ENCODE measurements around the gene CACNA1E.

CACNA1E gene

DNA sequence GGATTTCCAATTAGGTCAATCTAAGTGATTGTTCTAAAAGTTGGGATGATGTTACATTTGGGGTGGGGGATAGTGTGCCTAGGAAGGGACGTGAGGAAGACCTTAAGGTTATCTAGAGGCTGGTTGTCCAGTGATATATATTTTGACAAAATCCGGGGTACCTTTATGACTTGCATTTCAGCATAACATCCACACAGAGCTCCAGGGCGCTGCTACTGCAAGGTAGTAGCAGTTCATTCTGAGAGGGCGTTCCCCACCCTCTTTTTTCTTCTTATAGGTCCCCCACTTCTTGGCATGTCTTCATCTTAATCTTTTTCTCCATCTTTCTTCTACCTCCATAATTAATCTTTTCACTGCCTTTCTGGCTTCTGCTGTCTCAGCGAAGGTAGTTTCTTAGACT, 161.9 kb downstream of the CACNA1E start:
- no peak for DNase-seq

DNA sequence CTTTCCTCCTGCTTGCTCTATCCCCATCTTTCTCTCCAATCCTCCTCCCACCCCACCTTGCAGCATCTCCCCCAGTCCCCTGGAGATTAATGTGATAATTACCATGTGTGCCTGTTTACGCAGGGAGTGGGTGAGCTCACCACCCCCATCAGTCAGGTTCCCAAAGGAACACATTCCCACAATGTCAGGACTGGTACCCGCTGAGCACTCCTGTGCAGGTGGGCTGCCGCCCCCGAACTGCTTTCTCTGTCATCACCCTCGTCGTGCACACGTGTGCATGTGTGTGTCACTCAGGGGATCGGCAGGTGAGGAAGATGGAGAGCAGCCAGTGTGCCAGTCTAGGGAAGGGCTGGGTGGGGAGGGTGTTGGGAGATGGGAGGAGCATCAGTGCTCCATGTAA, 163.4 kb downstream of the CACNA1E start:
- no peak for DNase-seq

DNA sequence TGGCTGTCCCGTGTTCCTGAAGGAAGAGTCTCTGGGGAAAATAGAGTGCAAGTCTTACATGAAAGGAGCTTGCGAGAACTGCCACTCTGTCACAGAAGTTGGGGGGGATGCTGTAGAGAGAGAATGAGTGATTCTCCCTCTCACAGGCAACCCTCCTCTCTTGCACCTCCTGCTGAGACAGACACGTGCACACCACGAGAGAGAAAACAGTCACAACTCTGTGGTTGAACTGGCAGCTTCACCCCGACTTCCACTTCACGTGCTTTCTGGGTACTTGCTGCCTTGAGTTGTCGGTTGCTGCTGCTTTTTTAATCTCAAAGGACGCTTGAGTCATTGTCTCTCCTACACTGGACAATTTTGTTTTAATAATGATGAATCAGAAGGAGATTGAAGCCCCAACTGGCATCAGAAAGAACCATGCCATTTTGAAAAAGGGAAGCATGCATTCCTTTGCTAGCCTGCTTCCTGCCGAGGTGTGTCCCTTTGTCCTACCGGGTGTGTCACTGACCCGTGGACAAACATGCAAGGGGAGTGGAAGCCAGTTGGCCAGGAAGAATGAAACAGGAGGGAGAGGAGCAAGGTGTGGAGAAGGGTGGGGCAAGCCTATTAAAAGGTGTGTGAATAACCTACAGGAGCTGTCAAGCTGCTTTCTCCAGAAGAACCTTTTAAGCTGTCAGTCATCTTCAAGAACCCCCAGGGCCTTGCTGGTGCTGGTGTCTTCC, 164.2 kb downstream of the CACNA1E start:
- no peak for DNase-seq

DNA sequence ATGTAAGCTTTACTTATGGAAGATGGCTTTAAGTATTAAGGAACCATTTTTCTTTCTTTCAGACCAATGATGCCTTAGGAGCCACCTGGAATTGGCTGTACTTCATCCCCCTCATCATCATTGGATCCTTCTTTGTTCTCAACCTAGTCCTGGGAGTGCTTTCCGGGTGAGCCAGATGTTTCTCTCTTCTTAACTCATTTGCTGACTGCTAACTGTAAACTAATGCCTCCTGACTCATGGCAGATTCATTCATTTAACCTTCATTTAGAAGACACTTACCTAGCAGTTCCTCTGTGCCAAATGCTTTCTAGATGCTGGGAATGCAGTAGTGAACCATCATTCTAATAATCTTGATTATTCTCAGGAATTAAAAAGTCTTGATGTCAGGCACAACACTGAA, 168.0 kb downstream of the CACNA1E start:
- DNase-seq = no peak

DNA sequence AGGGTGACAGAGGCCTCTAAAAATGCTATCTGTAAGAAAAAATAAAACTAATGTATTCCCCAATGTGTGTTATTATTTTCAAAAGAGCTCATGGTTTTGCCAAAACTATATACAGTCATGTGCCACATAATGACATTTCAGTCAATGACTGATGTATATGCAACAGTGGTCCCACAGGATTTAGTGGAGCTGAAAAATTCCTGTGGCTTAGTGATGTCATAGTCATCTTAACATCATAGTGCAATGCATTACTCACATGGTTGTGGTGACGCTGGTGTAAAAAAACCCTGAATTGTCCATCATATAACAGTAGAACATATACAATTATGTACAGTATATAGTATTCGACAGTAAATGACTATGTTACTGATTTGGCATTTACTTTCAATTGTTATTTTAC, 172.4 kb downstream of the CACNA1E start:
- no peak for DNase-seq

DNA sequence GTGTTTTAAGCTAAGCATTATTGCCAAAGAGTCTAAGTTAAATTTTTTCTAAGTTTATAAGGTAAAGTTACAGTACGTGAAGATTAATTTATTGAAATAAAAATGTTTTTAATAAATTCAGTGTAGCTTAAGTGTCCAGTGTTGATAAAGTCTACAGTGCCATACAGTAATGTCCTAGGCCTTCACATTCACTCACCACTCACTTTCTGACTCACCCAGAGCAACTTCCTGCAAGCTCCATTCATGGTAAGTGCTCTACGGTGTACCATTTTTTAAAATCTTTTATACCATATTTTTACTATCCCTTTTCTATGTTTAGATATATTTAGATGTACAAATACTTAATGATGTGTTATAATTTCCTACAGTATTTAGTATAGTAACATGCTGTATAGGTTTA, 173.2 kb downstream of the CACNA1E start:
- DNase-seq = no peak

DNA sequence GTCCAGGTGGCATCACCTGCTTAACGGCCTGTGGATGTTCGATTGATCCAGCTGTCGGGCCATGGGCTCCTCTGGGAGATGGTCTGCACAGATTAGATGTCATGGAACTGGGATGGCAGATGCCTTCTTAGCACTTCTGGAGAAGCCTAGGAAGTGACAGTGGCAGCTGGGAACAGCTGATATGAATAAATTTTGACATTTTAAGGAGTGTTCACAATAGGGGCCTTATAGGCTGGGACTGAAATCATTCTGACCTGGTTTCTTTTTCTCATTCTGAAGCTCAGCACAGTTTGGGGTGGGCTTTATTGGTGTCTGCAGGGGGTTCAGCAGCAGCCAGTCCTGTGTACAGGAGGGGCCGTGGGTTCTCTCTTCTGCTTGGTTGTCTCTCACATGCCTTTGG, 175.3 kb downstream of the CACNA1E start:
- no peak for DNase-seq

DNA sequence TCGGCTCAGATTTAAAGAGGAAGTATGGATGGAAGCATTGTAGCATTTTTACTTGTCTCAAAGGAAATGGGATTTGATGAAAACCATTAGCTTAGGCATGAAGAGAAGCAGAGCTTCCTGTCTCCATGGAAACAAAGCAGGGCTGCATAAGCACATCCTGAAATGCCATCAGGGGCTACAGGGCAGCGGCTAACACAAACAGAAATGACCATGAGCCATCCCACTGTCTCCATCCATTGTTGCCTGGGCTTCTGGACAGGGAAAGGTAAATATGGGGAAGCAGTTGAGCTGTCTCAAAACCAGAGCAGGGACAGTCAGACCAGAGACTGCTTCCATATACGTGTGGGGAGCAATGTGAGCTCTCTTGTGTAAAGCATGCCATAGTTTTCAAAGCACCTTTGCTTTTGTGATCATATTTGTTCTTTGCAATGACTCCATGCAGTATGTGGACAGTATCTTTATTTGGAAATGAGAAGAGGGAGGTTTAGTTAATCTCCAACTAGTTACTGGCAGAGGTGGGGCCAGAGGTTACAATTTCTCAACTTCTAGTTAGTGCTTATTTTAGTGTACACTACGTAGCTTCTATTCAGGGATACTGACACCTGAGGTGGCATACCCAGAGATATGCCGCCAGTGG, 176.1 kb downstream of the CACNA1E start:
- DNase-seq = no peak

DNA sequence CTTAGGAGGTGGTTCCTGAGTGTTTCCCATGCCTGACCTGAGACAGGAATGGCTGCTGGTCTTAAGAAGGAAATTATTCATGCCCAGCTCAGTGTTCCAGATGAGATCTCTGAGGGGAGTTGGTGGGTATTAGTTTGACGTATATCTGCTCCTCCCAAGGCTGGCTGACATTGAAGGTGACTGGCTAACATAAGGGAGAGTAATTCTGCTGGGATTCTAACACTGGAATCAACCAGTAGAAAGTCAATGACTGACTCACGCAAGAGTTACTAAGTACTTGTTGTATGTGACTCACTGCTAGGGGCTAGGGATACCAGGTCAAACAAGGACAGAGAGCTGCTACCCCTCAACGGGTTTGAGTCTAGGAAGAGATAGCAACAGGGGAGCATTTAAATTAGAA, 177.3 kb downstream of the CACNA1E start:
- DNase-seq = no peak

DNA sequence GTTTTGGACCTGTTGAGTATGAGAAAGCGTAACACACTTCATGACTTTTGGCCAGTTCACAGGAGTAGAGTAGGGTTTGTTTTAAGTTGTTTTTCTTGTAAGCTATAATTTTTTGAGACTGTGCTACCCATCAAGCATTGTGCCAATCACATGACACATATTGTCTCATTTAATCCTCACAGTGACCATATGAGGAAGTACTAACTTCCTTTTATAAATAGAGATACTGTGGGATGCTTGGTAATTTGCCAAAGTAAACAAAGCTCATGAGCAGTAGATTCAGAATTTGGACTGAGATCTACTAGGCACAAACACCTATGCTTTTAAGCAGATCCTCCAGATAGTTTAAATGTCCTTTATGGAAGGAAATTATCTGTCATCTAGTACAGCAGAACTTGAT, 178.3 kb downstream of the CACNA1E start:
- DNase-seq = no peak

DNA sequence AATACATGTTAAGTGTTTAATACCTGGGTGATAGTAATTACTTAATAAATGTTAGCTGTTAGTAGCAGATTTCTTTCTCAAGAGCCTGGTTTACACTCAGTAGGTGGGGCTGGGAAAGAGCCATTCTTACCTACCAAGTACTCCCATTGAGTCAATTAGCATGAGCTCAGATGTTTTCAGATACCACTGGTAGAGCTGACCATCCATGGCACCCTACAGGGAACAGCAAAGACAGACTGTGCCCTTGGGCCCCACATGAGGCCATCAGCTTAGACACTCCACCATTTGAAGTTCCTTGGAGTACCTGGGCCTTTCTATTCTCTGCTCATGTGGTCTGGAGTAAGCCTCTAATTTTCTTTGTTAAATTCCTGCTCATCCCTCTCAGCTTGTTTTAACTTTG, 179.3 kb downstream of the CACNA1E start:
- no peak for DNase-seq

DNA sequence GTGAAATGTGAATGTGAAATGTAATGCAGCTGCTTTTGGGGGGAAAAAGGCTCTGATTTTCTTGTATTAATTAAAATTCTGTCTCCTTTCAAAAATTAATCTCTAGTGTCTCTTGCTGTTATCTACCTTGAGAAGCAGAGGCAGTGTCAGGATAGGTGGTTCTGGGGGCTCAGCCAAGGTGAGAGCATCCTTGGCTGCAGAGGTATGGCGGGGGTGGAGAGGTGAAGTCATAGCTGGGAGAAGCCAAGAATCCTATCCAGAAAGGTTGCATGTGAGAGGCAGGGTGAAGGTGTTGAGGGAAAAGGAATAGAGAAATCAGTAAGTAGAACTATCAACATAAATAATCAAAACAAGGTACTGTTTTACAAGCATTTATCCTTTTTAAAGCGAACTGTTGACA, 181.2 kb downstream of the CACNA1E start:
- DNase-seq = no peak

DNA sequence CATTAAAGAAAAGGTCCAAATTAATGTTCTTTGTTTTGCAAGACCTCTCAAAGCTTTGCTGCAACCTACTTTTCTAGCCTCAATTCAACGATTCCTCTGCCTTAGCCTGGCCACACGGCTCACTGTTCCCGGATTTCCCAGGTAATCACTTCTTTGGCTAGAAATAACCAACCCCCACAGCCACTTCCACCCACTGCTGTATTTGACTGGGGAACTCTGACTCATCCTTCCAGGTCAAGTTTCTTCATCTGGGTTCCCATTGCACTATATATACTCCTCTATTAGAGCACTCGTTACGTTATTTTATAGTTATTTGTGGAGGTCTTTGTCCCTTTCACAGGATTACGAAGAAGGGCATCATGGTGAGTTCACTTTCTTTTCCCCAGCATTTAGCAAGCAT, 185.9 kb downstream of the CACNA1E start:
- no peak for DNase-seq

DNA sequence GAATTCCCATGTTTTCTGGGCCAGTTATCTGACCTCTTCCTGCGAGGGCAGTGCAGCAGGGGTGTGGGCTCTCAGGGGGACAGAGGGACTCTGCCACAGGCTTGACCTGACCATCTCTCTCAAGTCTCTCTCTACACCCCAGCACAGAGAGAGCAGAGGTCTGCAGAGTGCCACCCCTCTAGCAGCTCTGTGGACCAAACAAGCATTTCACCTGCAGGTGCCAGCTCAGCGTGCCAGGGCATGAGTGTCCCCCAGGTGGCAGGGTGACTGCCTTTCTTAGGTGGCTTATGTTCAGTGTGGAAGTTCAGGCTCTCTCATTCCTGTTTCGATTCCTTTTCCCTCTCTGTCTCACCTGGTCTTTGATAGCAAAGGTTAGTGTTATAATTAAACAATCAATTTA, 191.3 kb downstream of the CACNA1E start:
- DNase-seq = peak; percentile 2

DNA sequence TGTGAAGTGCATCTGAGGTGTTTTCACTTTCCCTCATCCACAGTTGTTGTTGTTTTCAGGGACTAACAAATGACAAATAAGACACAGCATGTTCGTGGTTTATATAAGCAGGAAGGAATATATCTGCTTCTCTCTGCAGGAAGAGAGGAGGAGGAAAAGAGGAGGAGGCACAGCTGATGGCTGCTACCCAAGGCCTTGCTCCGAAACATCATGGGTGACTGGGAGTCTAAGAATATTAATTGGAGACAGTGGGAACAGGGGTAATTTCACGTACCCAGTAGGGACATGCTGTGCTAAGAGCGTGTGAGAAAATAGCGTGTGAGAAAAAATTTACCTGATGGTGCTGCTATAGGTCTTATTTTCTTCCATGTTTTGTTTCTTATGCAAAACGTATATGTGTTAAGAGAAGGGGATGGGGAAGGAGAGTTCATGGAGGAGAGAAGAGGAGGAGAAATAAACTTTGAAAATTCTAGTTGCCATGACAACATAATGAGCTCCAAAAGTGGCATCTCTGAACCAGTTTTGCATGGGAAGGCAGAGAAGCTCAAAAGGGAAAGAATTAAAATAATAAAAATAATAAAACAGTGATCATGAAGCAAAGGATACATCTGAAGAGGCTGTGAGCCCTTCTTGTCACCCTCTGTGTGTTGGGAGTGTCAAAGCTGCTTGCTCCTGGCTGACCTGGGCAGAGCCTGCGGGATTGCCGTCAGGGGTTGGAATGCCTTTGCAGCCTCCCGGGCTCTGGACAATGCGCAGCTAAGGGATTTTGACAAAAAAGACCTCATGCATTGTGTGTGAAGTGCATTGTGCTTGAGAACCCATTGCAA, 192.0 kb downstream of the CACNA1E start:
- DNase-seq = no peak

DNA sequence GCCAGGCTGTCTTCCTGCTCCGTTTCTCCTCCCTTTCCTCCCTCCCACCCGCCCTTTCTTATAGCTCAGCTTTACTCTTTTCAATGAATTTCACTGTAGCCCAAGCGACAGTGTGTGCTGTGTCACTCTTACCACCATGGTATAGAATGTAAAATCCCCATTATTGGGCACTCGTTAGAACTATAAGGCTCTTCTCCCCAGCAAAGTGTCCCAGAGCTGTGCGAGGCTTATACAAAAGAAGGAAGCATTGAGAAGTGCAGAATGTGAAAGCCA, 192.5 kb downstream of the CACNA1E start:
- DNase-seq = no peak

DNA sequence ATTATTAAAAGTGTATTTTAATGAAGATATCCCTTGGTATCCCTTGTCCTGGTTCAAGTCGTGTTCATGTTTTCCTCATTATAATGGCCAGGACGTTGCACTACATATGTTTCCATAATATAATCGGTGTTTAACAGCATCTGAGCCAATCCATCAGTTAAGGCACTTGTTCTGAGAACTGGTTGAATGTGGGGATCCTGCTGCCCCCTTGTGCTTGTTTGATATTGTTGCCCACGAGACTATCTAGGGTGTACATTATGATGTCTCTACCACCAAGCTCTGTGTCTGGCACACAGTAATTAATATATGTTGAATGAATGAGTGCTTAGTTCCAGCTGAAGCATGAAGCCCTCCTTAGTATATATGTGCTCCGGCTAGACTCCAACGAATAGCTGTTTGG, 193.0 kb downstream of the CACNA1E start:
- DNase-seq = peak; percentile 70

DNA sequence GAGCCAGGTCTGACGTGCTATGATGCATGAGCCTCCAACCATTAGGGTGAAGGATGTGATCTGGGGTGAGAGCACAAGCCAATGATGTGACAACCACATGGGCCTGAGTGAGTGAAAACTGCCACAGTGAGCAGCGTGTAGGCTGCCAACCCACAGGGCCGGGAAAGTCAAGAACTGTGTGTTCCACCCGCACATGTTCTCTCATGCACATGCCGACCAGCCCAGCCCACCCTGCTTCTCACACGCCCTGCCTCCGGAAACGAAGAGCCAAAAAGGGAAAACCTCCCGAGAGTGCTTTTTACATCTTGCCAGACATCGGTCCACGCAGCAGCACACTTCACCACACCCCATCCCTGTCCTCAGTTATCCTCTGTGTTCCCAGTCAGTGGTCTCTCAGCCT, 197.0 kb downstream of the CACNA1E start:
- DNase-seq = no peak

DNA sequence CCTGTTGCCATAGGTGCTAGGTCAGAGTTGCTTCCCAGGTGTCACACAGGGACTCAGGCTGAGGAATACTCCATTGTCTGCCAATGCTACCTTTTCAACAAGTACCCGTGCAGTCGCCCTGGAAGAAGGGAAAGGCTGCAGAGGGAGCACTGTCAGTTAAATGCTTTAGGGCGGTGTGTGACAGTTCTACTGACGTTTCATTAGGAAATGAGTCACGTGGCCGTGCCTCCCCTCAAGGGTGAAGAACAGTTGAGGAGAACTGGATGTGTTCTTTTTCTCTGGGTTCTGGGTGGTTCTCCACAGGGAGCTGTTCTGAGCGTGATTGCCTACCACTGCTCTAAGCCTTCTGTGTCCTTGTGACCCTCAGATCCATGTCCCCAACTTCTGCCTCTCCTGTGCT, 197.6 kb downstream of the CACNA1E start:
- no peak for DNase-seq

DNA sequence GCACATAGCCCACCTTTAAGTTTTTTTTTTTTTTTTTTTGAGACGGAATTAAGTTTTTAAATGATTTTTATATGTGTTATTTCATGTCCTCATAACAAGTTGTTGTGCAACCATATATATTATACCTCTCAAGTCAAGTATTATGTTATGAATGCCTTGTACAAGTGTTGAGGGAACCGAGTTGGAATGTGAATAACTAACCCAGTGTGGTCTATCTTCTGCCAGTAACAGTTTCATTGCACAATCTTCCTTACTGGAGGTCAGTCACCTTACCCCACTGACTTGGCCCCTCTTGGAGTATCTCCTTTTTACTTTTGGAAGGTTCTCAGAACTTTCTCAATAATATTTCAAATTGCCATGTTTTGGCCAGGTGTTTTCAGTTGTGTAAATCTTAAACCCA, 201.9 kb downstream of the CACNA1E start:
- DNase-seq = no peak

DNA sequence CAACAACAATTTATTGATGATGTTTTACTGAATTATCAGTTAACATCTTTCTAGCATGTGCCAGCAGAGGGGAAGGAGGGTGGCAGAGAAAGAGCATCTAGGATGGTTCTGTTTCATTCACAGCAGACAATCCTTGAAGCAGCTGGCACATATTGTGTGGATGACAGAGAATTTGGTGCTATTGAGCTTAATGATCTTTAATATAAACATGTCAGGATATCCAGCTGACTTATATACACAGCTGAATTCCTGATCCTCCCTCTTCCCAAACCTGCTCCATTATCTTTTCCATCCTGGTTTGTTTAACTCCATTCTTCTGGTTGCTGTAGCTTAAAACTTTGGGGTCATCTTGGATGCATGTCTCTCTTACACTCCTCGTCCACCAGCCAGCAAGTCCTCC, 218.6 kb downstream of the CACNA1E start:
- DNase-seq = no peak

DNA sequence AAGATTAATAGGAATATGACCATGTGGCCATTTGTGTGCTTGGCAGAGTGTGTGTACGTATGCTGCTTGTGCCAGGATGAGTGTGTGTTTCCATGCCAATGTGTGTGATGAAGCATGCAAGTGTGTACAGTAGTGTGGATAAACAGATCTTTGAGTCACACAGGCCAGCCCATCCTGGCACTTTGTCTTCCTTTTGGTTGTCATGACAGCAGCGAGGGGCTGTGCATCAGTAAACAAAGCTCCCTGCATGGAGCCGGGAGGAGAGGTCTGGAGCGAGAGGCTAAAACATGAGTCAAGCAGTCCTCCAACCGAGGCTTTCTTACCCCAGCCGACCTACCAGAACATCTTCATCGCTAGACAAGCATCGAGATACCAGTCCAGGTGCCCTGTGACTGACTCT, 221.2 kb downstream of the CACNA1E start:
- DNase-seq = peak; percentile 71

DNA sequence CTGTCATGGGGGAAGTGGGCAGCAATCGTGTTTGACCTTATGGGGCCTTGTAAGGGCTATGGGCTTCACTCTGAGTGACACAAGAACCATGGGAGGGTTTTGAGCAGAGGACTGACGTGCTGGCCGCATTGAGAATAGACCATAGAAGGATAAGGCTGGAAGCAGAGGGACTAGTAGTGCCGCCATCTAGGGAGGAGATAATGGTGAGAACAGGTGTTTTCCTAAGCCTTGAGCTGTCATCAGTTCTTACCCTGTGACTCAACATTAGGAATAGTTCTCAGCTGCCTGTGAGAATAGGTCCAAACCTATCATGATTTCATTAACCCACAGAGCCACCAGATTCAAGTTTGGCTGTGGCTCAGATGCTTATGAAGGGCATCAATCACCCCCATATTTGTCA, 228.5 kb downstream of the CACNA1E start:
- no peak for DNase-seq

DNA sequence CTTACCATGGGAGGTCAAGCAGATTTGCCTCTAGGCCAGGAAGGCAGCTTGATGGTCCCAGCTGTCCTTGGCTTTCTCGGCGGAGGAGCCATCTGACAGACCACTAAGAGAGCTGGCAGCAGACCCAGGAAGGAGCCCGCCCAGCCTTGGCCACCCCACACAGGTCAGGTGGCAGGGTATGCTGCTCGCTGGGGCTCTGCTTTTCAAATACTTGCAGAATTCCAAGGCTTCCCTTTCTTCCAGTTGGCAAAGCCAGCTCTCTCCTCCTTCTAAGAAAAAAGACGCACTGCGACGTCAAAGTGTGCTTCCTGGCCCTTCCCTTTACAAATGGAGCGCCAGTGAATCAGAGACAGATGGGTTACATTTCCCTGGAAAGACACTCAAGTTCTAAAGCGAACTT, 229.4 kb downstream of the CACNA1E start:
- no peak for DNase-seq

DNA sequence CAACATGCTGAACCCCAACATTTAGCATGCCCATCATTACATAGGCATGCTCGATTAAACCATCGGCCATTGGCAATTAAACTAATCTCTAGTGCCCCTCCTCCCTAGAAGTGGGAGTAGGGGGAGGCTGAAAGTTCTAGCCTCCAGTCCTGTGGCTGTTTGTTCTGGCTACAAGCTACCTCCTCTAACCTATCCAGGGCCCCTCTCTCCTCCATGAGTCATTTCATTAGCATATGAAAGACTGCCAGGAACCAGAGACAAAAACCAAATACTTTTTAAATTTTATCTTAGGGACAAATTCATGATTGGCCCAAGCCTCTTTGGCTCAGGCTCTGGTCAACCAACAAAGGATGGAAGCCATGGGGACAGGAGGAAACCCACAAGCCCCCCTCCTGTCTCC, 231.1 kb downstream of the CACNA1E start:
- no peak for DNase-seq
